ENCODE measurements around the gene PUS3.
"Not testable (repeated sequence)": the region's sequence is repeated elsewhere in the genome, so short reads cannot be mapped to it uniquely, and the experiment has no call there.

PUS3 gene

GRCh38 chr11:125918140-125918840 lies 15.3 kb upstream of the PUS3 start:
- peak; percentile 3 for TF ChIP-seq CTCF (IDR thresholded peaks at IDR 0.05; ENCODE audit: low read depth, low read length)
- no peak for TF ChIP-seq MYC (IDR thresholded peaks at IDR 0.05; ENCODE audit: low read depth, low read length)
- no peak for DNase-seq (ENCODE audit: low read depth)

GRCh38 chr11:125916683-125917347 lies 13.8 kb upstream of the PUS3 start:
- no peak for DNase-seq (ENCODE audit: low read depth)
- TF ChIP-seq CTCF (IDR thresholded peaks at IDR 0.05; ENCODE audit: low read depth, low read length): no peak
- no peak for TF ChIP-seq MYC (IDR thresholded peaks at IDR 0.05; ENCODE audit: low read depth, low read length)
- TF ChIP-seq MAX (IDR thresholded peaks at IDR 0.05; ENCODE audit: low read depth, low read length): no peak
- no peak for TF ChIP-seq POLR2A (IDR thresholded peaks at IDR 0.05; ENCODE audit: extremely low read depth, insufficient read length)
- H3K4me3 ChIP-seq (ENCODE audit: low read depth, low read length): no peak overlapping the region

More at GRCh38 chr11:125918140-125918840, 15.3 kb upstream of the PUS3 start:
- no peak overlapping the region for H3K4me3 ChIP-seq (ENCODE audit: low read depth, low read length)

GRCh38 chr11:125914601-125915000 lies 11.6 kb upstream of the PUS3 start:
- DNase-seq (ENCODE audit: low read depth); H3K4me3 ChIP-seq (ENCODE audit: low read depth, low read length): not testable (repeated sequence)

- no peak overlapping the region for H3K4me3 ChIP-seq (ENCODE audit: low read depth, low read length)
- TF ChIP-seq MAX (IDR thresholded peaks at IDR 0.05; ENCODE audit: low read depth, low read length) (no peak), MYC (IDR thresholded peaks at IDR 0.05; ENCODE audit: low read depth, low read length) (no peak), POLR2A (IDR thresholded peaks at IDR 0.05; ENCODE audit: extremely low read depth, insufficient read length) (no peak), CTCF (IDR thresholded peaks at IDR 0.05; ENCODE audit: low read depth, low read length) (no peak)
- no peak for DNase-seq (ENCODE audit: low read depth)
Observed at GRCh38 chr11:125910226-125910849, 7.3 kb upstream of the PUS3 start.

- no peak for DNase-seq (ENCODE audit: low read depth)
Observed at GRCh38 chr11:125904678-125905077, 1.7 kb upstream of the PUS3 start.

More at GRCh38 chr11:125904678-125905077, 1.7 kb upstream of the PUS3 start:
- H3K4me3 ChIP-seq (ENCODE audit: low read depth, low read length): no peak overlapping the region
- no peak for TF ChIP-seq CTCF (IDR thresholded peaks at IDR 0.05; ENCODE audit: low read depth, low read length)
- TF ChIP-seq MAX (IDR thresholded peaks at IDR 0.05; ENCODE audit: low read depth, low read length): no peak

Measured in NB4 (cell line).